GM10248 (cell line): ENCODE data around the gene PFKFB3.

ENCODE experiments used
- CTCF ChIA-PET: fragments of 300-600 bp; sonication (Branson Sonifier 250); formaldehyde crosslinking; extraction: SDS; loops from one replicate; lab custom pipeline; 2021; ENCODE audit warnings: antibody characterized with exemption; lab: Yijun Ruan, JAX
- POLR2A ChIA-PET: fragments of 350-650 bp; sonication (Branson Sonifier 250); formaldehyde crosslinking; extraction: SDS; loops from one replicate; lab custom pipeline; 2020; ENCODE audit warnings: antibody characterized with exemption; lab: Yijun Ruan, JAX
- DNase-seq: peaks from one replicate; pipeline ENCODE4 v3.0.0; 2012; ENCODE audit errors: extremely low spot score
- TF ChIP-seq, protein P1 (sequence below): IDR thresholded peaks from 2 replicates; pipeline ENCODE4 v1.5.1; 2012; ENCODE audit warnings: mild to moderate bottlenecking, low read depth; ENCODE audit errors: extremely low read depth, missing control alignments, control extremely low read depth

PFKFB3 gene

DNA sequence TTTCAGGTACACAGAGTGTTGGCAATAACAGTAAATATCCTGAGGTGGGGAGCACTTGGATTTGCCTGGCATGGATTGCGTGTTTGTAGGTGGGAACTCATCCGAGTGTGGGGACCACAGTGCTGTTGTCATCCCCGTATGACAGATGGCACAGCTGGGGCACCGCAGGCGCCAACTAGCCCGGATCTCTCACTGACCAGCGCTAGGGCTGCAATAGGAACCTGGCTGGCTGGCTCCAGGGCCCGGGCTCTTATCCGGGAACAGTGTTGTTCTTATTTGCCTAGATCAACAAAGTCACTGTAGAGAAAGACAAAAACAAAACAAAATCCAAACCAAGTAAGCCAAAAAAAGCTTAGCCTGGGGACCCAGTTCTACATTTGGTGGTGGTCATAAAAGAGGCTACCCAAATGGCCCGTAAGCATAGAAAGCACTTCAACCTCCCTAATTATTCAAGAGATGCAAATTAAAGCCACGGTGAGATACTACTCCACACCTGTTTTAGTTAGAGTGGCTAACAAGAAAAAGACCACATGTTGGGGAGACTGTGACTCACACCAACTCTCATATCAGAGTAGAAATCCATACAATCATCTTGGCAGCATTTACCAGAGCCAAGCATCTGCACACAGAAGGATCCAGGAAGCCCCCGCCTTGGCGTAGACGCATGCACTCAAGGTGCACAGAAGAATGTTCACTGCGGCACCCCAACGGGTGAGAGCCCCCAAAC lies 27.2 kb upstream of the PFKFB3 start:
- ChIA-PET POLR2A (interaction anchor here (1.9 kb wide), 1 partner anchor 27 kb away, joined by 7 read pairs; the partner anchor contains the start of gene PFKFB3), CTCF (interaction anchor here (1.3 to 2.0 kb wide), 2 partner anchors 24 to 27 kb away, joined by 3 to 5 read pairs; partner anchors contain the start of gene PFKFB3)
- TF ChIP-seq, protein P1, sequence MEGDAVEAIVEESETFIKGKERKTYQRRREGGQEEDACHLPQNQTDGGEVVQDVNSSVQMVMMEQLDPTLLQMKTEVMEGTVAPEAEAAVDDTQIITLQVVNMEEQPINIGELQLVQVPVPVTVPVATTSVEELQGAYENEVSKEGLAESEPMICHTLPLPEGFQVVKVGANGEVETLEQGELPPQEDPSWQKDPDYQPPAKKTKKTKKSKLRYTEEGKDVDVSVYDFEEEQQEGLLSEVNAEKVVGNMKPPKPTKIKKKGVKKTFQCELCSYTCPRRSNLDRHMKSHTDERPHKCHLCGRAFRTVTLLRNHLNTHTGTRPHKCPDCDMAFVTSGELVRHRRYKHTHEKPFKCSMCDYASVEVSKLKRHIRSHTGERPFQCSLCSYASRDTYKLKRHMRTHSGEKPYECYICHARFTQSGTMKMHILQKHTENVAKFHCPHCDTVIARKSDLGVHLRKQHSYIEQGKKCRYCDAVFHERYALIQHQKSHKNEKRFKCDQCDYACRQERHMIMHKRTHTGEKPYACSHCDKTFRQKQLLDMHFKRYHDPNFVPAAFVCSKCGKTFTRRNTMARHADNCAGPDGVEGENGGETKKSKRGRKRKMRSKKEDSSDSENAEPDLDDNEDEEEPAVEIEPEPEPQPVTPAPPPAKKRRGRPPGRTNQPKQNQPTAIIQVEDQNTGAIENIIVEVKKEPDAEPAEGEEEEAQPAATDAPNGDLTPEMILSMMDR, result no peak
- DNase-seq, result no peak

DNA sequence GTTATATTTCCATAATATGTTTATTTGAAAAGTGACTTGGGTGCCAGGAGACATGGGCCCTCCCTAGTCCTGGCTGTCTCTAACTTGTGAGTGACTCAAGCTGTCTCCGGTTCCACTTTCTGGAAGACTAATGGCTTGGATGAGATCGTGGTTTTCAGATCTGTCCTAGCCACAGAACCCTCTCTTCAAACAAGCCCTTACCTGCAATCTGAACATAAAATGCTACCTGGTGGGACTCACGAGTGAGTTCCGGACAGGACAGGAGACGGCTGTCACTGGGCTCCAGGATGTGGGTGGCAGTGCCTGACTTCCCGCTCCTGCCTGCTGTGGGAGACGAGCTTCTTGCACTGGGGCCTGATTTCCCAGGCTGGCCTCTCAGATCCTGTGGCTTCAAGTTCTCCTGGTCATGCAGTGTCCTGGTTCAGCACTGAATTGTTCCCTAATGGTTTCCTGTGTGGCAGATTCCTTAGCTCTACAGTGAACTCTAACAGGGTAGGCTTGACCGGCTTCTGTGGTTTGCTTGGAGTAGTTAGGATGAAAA lies 26.0 kb upstream of the PFKFB3 start:
- CTCF ChIA-PET, result interaction anchor here (0.7 to 2.1 kb wide), 4 partner anchors 9 to 225 kb away, joined by 3 to 10 read pairs (median 4); partner anchors contain the start of gene PFKFB3

DNA sequence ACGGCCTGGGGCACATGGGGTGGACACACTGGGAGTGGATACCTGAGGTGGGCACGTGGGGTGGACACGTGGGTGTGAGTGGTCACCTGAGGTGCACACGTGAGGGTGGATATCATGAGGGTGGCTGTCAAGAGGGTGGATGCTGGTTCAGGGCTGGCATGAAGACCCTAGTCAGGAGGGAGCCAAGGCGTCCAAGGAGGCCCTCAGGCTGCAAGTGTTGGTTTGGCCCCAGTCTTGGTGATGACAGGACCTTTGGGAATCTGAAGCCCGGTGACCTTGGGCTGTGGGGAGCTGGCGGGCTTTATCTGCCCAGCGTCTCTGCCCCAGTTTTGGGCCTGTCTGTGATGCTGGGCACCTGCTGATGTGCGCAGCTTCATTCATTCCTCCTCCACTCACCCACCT lies 24.9 kb upstream of the PFKFB3 start:
- POLR2A ChIA-PET, result interaction anchor here (1.1 kb wide), 1 partner anchor 25 kb away, joined by 3 read pairs; the partner anchor contains the start of gene PFKFB3
- CTCF ChIA-PET, result interaction anchor here (1.4 to 2.1 kb wide), 4 partner anchors 19 to 224 kb away, joined by 3 to 10 read pairs (median 4); partner anchors contain the start of gene PFKFB3
- TF ChIP-seq, protein P1, result no peak
- no peak for DNase-seq

More for the DNA sequence above, 26.0 kb upstream of the PFKFB3 start:
- POLR2A ChIA-PET, result interaction anchor here (1.9 kb wide), 1 partner anchor 26 kb away, joined by 7 read pairs; the partner anchor contains the start of gene PFKFB3
- TF ChIP-seq, protein P1, result no peak
- DNase-seq, result no peak

DNA sequence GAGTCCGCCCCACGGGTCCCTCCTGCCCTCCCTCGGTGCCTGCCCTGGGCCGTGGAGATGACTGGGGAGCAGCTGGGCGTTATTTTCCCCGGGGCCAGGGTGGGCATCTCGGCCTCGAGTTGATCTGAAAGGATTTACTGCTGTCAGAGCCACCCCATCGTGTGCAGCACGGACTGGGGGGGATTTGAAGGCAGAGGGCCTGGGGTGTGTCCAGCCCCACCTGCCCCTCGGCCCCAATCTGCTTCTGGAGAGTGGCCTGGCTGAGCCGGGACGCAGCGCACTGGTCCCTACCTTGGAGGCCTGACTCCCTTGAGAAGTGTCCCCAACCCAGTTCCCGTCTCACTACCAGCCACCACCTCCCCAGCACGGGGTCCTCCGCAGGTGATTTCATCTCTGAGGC lies 24.2 kb upstream of the PFKFB3 start:
- ChIA-PET CTCF (interaction anchor here (0.9 to 1.5 kb wide), 5 partner anchors 20 to 223 kb away, joined by 3 to 5 read pairs (median 3); partner anchors contain the start of gene PFKFB3), POLR2A (interaction anchor here (1.1 kb wide), 1 partner anchor 24 kb away, joined by 3 read pairs; the partner anchor contains the start of gene PFKFB3)
- DNase-seq, result no peak
- TF ChIP-seq, protein P1, result no peak

DNA sequence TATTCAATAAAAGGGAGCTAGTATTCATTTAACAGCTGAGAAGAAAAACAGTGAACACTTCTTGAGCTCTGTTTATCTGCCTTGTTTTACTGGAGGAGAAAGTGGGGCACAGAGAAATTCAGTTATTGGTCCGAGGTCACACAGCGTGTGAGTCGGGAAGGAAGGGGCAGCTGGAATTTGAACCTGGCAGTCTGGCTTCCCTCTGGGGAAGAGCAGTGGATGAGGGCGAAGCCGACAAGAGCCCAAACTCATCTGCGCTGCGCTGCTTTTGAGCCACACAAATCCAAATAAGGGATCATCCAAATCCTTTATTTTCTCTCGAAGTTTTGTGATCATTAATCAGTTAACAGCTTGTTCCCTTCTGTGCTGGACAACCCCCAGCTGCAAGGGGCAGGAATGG lies 23.7 kb upstream of the PFKFB3 start:
- no peak for DNase-seq
- CTCF ChIA-PET, result interaction anchor here (0.9 to 1.5 kb wide), 5 partner anchors 20 to 223 kb away, joined by 3 to 5 read pairs (median 3); partner anchors contain the start of gene PFKFB3
- TF ChIP-seq, protein P1, result no peak
- POLR2A ChIA-PET, result interaction anchor here (1.1 kb wide), 1 partner anchor 24 kb away, joined by 3 read pairs; the partner anchor contains the start of gene PFKFB3

DNA sequence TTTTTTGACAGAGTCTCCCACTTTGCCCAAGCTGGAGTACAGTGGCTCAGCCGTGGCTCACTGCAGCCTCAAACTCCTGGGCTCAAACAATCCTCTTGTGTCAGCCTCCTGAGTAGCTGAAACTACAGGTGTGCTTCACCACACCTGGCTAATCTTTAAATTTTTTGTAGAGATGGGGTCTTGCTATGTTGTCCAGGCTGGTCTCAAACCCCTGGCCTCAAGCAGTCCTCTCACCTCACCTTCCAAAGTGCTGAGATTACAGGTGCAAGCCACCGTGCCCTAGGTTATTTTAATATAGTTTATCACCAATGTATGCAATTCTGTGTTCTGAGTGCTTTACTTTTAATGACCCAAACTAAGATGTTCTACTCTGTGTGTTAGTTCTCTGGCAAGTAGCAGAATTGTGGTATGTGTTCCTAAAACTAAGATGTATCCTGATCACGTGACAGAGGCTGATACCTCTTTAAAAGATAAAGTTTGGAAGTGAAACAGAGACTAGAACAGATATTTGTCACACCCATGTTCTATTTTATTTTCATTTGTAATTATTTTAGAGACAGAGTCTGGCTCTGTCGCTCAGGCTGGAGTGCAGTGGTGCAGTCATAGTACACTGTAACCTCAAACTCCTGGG lies 22.1 kb upstream of the PFKFB3 start:
- POLR2A ChIA-PET, result no interaction called here
- CTCF ChIA-PET, result interaction anchor here (1.0 to 1.8 kb wide), 2 partner anchors 22 kb away, joined by 3 to 7 read pairs; partner anchors contain the start of gene PFKFB3
- TF ChIP-seq, protein P1, result no peak
- no peak for DNase-seq
